Gastrocnemius medialis (tissue), 4 donors: Measurements from ENCODE around the gene ZBTB7A. TPM values are rescaled to one million over a fixed set of nuclear protein-coding genes. Genes with fewer than 3 reads are reported as not detected.
A peak's percentile ranks its signal among the peaks of the same experiment; 100 is the strongest.

Experiments used
- ATAC-seq, 2 donors: fragments of 150-250 bp; one replicate each; pipeline ENCODE4 v1.9.1; 2016
- DNase-seq, 2 donors: peaks; one replicate each; pipeline ENCODE4 v3.0.0-alpha.2; 2019
- H3K27ac ChIP-seq, 4 donors: fragments of 200-600 bp; sonication (generic); 1 replicate in 1 of 4; 2 replicates in 3 of 4; pipeline ENCODE4 v1.5.1; 2016 to 2018; ENCODE audit warnings: mild to moderate bottlenecking in 2 of 4, moderate library complexity in 1 of 4
- H3K27me3 ChIP-seq, 3 donors: fragments of 200-600 bp; sonication (generic) in 2 of 3; 1 replicate in 1 of 3; 2 replicates in 2 of 3; pipeline versions ENCODE4 v1.5.1 to v1.6.0; 2016 to 2019; ENCODE audit warnings: mild to moderate bottlenecking in 1 of 3, moderate library complexity in 1 of 3
- H3K36me3 ChIP-seq, 2 donors: fragments of 200-600 bp; sonication (generic) in 1 of 2; one replicate each; pipeline ENCODE4 v1.5.1; 2017 to 2018
- H3K4me1 ChIP-seq, 2 donors: fragments of 200-600 bp; sonication (generic) in 1 of 2; one replicate each; pipeline ENCODE4 v1.5.1; 2016 to 2017; ENCODE audit warnings: mild to moderate bottlenecking in 2 of 2
- H3K4me3 ChIP-seq, 4 donors: fragments of 200-600 bp; sonication (generic) in 3 of 4; 1 replicate in 1 of 4; 2 replicates in 3 of 4; pipeline ENCODE4 v1.5.1; 2016 to 2019; ENCODE audit warnings: mild to moderate bottlenecking in 2 of 4
- H3K9me3 ChIP-seq, 3 donors: fragments of 200-600 bp; sonication (generic) in 2 of 3; 1 replicate in 1 of 3; 2 replicates in 2 of 3; pipeline ENCODE4 v1.5.1; 2016 to 2019
- CTCF ChIP-seq, 5 experiments: fragments of 450-650 bp in 3 of 5; fragments of 200-600 bp in 2 of 5; sonication (generic) in 2 of 5; IDR thresholded peaks in 4 of 5; conservative IDR thresholded peaks in 1 of 5; 1 replicate in 4 of 5; 2 replicates in 1 of 5; pipeline ENCODE4 v1.5.1; 2016 to 2019; ENCODE audit warnings: antibody characterized with exemption in 5 of 5, mild to moderate bottlenecking in 3 of 5, moderate library complexity in 3 of 5
- POLR2A ChIP-seq, 2 donors: fragments of 450-650 bp; IDR thresholded peaks; one replicate each; pipeline ENCODE4 v1.6.1; 2017; ENCODE audit warnings: antibody characterized with exemption in 2 of 2, mild to moderate bottlenecking in 2 of 2, moderate library complexity in 2 of 2
- in situ Hi-C, 4 donors: fragments of 200-750 bp; cut with MboI; loops; one replicate each; pipeline versions ENCODE4 v1.15.0 to v1.8.0; 2017; ENCODE audit warnings: low sequenced_read_pairs in 4 of 4
- intact Hi-C: fragments of 100-400 bp; cut with DNase I; formaldehyde crosslinking; loops from one replicate; pipeline ENCODE4 v1.15.1; 2023; ENCODE audit warnings: low total_unique reads
- total RNA-seq, 4 donors: library from RNA; depleted of rRNA; stranded (reverse); fragments of >200 nt; gene quantifications; one replicate each; pipeline versions ENCODE4 v1.1.0 to v1.2.3, GENCODE V29; 2016

Gene ZBTB7A
- total RNA-seq, 4 donors from 2014 or later: 50.0 to 104 (median 91.9) TPM

DNA sequence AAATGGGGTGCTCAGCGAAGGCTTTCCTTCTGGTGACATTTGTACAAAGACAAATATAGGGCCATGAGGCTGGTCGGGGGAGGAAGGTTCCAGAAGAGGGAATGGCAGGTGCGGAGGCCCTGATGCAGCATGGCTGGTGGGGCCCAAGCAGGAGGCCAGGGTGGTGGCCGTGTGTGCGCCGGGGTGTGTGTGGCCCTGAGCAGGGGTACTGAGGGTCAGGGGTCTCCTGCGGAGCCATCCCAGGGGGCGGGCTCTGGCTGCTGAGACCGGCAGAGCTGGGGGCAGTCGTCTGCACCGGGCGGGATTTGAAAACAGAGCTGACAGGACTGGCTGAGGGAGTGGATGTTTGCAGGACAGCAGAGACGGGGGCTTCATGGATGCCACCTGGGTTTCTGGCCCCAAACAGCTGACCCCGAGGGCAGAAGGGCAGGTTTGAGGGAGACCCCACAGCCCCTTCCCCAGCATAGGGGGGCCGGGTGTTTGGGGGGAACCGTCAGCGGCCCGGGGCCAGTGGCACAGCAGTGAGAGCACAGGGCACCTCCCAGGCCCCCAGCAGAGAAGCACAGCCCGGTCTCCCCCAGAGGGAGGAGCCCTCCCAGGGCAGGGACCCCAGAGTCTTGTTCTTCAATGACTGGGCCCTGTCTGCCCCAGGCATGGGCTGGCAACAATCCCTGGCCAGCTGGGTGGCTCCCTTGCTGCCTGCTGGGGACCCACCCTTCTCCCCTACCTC lies 47.8 kb downstream of the ZBTB7A start:
- DNase-seq (no peak), ATAC-seq (no peak)
- intact Hi-C loops: no loop called here
- peaks cover 31 to 32% of the 10 kb centered on the region in 2 donors for H3K4me1 ChIP-seq
- peak overlapping the region in 1 of 4 donors; percentile 65 for H3K27ac ChIP-seq
- H3K9me3 ChIP-seq: no peaks in the 10 kb centered on the region
- peaks cover 0 to 3% of the 10 kb centered on the region in 2 donors for H3K36me3 ChIP-seq
- H3K27me3 ChIP-seq: no peaks in the 10 kb centered on the region
- in situ Hi-C loops: loop anchor here in 1 of 4 donors (25.0 kb wide), 1 partner anchor 118 kb away; no protein-coding TSS in a partner anchor
- TF ChIP-seq CTCF (IDR thresholded peaks at IDR 0.05 in 4 of 5, conservative IDR thresholded peaks at IDR 0.05 in 1 of 5) (no peak), POLR2A (IDR thresholded peaks at IDR 0.05) (no peak)
- H3K4me3 ChIP-seq: no peak overlapping the region

DNA sequence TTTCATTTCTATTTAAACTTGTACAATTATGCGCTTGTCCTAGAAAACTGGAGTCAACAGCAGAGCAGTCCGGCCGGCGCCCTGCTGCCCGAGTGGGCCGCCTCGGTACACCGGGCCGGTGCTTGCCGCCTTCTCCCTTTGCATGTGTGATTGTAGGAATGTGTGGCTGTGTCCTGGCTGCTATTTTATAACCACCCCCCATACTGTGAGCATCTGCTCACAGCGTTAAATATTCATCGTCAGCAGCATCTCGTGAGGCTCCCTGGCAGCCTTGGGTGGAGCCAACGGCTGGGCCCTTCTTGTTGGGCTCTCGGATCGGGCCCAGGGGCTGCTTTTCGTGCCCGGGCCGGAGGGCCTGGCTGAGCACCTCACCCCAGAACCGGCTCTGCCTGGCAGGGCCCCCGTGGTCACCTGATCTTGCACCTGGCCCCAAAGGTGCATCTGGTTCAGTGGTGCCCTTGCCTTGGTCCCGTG lies 48.5 kb downstream of the ZBTB7A start:
- peaks cover 37 to 38% of the 10 kb centered on the region in 2 donors for H3K4me1 ChIP-seq

DNA sequence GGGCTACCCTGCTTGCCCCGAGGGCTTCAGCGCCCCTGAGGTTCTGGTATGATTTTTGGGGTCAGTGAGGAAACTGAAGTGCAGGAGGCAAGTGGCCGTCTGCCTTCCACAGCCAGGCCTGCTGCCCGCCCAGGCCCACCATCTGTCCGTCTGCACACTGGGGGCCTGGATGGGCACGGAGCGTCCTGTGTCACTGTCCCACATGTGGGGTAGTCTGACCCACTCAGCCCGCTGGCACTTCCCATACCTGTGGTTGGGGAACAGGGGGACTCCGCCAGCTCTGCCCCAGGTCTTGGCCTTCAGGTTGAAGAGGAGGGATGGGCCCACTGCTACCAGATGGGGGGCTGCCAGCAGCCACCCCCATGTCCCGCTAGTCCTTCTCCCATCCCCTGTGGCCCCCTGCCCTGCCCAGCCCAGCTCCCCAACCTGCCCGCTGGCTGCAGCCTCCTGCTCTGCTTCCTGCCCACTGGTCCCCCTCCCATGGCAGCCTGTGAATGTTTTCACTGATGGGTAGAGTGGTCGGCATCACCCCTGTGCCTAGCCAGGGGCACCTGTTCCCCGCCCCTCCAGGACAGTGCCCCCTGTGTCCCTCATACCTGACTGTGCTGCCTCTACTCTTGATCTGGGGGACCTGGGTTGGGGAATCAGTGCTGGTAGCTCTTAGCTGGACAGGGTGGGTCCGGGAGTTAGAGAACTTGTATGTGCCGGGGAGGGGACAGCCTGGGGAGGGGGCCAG lies 49.6 kb downstream of the ZBTB7A start:
- Histone ChIP-seq H3K4me3 (no peak overlapping the region), H3K9me3 (no peaks in the 10 kb centered on the region), H3K27ac (peak overlapping the region in 2 of 4 donors; percentile 73 to 74), H3K4me1 (peaks cover 45% of the 10 kb centered on the region in 2 donors), H3K27me3 (no peaks in the 10 kb centered on the region), H3K36me3 (peaks cover 0 to 13% of the 10 kb centered on the region in 2 donors)
- TF ChIP-seq CTCF (IDR thresholded peaks at IDR 0.05 in 4 of 5, conservative IDR thresholded peaks at IDR 0.05 in 1 of 5): no peak
- TF ChIP-seq POLR2A (IDR thresholded peaks at IDR 0.05): no peak
- DNase-seq (no peak), ATAC-seq (no peak)
- intact Hi-C loops (no loop called here), in situ Hi-C loops (loop anchor here in 1 of 4 donors (25.0 kb wide), 1 partner anchor 120 kb away; no protein-coding TSS in a partner anchor)

More for the DNA sequence above, 48.5 kb downstream of the ZBTB7A start:
- DNase-seq: no peak
- Histone ChIP-seq H3K27ac (no peak overlapping the region), H3K36me3 (peaks cover 0 to 10% of the 10 kb centered on the region in 2 donors), H3K9me3 (no peaks in the 10 kb centered on the region), H3K4me3 (no peak overlapping the region), H3K27me3 (no peaks in the 10 kb centered on the region)
- in situ Hi-C loops: loop anchor here in 1 of 4 donors (25.0 kb wide), 1 partner anchor 119 kb away; no protein-coding TSS in a partner anchor
- intact Hi-C loops: no loop called here
- TF ChIP-seq POLR2A (IDR thresholded peaks at IDR 0.05) (no peak), CTCF (IDR thresholded peaks at IDR 0.05 in 4 of 5, conservative IDR thresholded peaks at IDR 0.05 in 1 of 5) (no peak)
- no peak for ATAC-seq

DNA sequence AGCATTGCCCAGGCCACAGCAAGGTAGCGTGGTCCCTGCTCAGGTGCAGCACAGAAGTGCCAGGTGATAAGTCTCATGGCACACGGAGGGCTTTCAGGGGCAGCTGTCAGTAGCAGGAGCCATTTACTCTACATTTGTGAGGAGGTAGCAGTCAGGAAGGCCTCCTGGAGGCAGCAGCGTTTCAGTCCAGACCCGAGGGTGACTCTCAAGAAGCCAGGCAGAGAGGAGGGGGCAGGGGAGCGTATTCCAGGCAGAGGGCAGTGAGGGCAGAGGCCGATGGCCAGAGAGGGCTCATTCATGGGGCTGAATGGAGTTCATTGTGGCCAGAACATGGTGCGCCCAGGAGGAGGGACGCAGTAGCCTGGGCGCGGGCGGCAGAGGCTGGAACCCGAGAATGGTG lies 50.2 kb downstream of the ZBTB7A start:
- H3K27me3 ChIP-seq: no peaks in the 10 kb centered on the region
- intact Hi-C loops: no loop called here
- H3K4me1 ChIP-seq: peaks cover 46% of the 10 kb centered on the region in 2 donors
- ATAC-seq (no peak), DNase-seq (no peak)
- no peaks in the 10 kb centered on the region for H3K9me3 ChIP-seq
- H3K27ac ChIP-seq: peak overlapping the region; percentile 73 to 76 (median 74)
- TF ChIP-seq POLR2A (IDR thresholded peaks at IDR 0.05): no peak
- peaks cover 0 to 13% of the 10 kb centered on the region in 2 donors for H3K36me3 ChIP-seq
- in situ Hi-C loops: loop anchor here in 1 of 4 donors (25.0 kb wide), 1 partner anchor 121 kb away; no protein-coding TSS in a partner anchor
- no peak overlapping the region for H3K4me3 ChIP-seq
